Globus pallidus (tissue), 1 donor: ENCODE results near the gene SNF8.

Experiments
- DNase-seq: peaks from one replicate; pipeline ENCODE4 v3.0.0-alpha.2; 2015; ENCODE audit warnings: low spot score

Gene SNF8

GRCh38 chr17:48928876-48929811 lies 15.5 kb downstream of the SNF8 start:
- no peak for DNase-seq

DNA sequence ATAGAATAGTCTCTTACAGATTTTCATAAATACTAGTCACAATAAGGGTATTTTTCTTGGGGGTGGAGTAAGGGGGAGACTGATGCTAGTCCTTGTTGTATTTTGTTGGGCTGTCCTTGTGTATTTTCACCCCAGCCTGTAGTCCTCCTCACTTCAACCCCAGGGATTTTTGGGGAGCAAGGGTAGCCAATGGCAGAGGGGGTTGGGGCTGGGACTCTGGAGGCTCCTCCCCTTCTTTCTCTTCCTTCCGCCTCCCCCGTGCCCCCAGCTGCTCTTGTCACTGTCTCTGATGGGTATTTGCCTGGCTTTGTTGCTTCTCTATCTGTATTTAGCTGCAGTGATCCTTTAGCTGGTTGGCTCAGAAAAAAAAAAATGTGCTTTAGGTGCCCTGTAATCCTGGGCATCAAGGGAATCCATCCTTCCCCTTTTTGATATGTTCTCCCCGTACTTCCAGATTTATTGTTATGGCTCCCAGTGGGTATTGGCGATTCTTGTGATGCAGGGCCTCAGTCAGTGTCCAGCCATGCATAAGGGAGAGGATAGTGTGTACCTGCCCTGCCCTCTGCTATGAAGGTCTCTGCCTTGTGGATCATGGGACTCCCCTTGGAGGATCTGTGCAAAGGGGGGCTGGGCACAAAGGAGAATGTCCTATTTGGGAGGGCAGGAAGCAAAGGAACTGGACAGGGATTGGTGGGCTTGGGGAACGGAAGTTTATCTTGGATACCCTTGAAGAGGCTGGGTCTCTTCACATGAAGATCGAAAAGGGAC lies 16.5 kb downstream of the SNF8 start:
- no peak for DNase-seq

GRCh38 chr17:48925991-48926342 lies 18.7 kb downstream of the SNF8 start:
- DNase-seq: no peak

DNA sequence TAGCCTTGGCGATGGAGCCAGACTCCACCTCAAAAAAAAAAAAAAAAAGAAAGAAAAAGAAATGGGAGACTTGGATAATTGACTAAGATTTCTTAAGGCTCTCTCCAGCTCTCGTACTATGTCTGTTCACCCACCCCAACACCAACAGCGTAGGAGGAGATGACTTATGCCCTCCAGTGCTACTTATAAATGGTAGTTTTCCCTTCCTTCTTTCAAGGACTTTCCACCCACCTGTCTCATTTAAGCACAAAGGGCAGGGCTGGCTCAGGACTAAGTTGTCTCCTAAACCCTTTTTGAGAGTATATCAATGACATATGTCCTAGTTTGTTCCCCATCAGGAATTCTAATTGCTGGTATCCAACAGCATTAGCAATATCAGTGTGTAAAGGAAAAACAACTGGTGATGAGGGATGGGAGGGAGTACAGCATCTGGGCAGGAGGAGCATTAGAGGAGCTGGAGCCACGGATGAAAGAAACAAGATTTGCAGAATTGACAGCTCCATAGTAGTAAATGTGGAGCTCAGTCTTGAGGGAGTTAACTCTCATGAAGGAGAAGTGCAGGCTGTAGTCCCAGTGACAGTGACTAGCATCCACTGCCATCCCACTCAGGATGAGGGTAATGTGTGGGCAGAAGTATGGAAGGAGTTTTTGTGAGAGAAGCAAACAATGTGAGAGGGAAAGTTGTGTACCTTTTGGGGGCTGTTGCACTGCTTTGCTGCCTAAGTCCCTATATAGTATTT lies 19.2 kb downstream of the SNF8 start:
- no peak for DNase-seq

DNA sequence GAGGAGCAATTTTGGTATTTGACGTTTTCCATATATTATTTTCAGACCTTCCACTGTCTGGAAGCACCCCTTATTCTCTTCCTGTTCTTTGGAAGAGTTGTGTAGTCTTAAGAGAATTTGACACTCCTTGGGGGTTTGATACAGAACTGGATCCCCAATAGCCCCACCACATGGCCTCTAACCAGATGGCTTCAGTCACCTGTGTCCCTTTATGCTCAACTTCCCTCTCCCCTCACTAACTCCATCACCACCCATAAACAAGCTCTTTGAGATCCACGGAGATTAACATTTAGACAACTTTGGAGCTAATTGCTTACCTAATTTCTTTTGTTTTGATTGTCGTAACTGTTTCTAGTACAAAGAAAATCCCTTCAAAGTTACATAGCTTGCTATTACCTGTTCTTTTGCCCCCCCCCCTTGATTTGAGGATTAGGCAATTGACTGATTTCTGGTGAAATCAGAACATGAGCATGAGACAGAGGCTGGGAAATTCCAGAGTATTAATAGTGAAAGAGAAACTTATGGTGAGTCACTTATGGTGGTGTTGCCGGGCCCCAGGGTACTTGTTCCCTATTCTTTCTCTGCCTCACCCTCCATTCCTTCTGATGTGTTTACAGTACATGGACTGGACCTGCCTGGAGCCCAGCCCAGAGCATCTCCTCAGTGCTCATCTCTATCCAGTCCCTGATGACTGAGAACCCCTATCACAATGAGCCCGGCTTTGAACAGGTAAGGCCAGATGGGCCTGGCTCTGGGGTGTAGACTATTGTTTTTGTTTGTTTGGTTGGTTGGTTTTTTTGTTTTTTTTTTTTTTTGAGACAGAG lies 29.0 kb downstream of the SNF8 start:
- no peak for DNase-seq

DNA sequence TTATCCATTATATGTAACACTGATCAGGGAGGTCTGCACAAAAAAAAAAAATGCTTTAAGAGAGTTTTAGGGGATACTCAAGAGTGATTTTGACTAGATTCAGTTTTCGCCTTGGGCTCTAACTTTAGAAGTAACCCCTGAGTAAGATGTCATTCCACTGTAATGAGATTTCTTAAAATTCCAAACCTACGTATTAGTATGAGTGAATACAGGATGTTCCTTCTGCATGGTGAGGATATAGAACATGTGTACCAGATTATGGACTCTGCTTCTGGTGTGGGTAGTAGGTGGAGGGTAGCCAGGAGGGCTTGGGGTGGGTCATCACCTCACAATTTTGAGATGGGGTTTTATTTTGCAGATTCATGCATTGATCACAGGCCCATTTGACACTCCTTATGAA lies 32.2 kb downstream of the SNF8 start:
- no peak for DNase-seq

DNA sequence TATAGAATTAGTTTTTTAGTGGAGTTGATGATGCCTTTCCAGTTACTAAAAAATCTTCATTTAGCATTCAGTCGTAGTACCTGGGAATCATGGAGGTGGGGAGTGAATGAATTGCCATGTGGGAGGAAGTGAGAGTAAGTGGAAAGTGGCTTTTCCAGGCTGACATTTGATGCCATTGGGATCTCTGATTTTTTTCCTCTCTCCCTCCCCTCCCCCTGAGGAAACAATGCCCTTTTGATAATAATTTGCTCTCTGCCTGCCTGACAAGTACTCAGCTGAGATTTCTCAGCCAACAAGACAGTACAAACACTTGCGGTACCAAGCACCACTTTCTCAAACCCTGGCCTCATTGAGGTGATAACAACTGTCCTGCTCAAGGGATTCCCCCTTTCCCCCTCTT lies 34.3 kb downstream of the SNF8 start:
- DNase-seq: peak; percentile 90

GRCh38 chr17:48909783-48910182 lies 34.9 kb downstream of the SNF8 start:
- no peak for DNase-seq

DNA sequence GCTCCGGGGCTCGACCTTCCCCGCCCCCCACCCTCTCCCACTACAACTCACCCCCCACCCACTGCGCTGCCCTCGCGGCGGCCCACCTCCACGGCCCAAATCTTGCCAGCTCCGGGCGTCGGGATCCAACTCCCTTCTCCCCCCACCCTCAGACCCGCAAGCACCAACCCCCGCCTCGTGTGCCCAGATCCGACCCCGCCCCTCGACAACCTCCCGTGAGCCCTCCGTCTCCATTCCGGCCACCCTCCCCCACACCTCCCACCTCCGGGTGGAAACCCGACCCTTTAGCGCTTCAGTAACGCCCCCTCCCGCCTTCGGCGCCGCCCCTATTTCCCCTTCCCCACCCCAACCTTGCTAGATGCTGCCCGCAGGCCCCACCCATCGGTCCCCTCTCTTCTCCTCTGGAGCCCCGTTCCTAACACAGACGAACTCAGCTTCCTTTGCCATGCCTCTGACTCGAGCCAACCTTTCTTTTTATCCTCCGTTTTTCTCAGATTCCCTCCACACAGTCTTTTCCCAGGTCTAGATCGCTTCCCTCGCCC lies 35.7 kb downstream of the SNF8 start:
- DNase-seq: peak; percentile 55

GRCh38 chr17:48908047-48908843 lies 36.4 kb downstream of the SNF8 start, which contains the start of gene UBE2Z:
Gene UBE2Z (plus strand): TSS chr17:48908407. CDS start chr17:48908504, 97 bp downstream.
- peak; percentile 98 for DNase-seq

DNA sequence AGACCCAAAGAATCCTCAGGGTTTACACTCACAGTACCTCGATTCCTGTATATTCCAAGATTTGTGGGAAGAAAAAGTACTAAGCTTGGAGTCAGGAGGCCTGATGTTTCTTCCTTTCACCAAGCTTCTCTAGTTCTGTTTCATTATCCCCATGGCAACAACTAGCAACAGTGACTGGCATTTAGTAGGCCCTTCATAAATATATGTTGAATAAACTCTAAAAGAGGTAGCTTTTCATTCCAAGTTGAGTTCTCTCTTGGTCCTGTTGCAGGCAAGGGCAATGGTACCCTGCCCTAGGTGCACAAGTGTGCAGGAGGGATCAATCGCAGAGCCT lies 37.0 kb downstream of the SNF8 start:
- no peak for DNase-seq

DNA sequence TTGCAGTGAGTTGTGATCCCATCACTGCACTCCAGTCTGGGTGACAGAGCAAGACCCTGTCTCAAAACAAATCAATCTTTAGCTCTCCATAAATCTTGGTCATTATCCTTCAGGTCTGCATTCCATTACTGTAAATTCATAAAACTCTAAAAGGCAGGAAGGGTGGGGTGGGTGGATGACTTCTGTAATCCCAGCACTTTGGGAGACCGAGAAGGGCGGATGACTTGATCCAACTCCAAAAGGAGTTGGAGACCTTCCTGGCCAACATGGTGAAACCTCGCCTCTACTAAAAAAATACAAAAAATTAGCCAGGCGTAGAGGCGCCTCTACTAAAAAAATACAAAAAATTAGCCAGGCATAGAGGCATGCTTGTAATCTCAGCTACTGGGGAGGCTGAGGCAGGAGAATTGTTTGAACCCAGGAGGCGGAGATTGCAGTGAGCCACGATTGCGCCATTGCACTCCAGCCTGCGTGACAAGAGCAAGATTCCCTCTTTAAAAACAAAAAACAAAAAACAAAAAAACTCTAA lies 38.6 kb downstream of the SNF8 start:
- DNase-seq: no peak

DNA sequence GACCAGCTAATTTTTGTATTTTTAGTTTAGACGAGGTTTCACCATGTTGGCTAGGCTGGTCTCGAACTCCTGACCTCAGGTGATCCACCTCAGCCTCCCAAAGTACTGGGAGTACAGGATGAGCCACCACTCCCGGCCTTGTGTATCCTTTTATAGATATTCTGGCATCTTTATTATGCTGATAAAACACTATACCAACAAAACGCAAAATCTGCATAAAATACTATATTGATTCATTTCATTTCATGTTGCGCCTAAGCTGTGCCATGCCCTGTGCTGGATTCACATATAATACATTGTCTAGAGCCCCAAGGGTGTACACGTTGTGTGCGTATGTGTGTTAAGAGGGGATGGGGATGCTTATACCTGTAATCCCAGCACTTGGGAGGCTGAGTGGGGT lies 40.2 kb downstream of the SNF8 start:
- no peak for DNase-seq

DNA sequence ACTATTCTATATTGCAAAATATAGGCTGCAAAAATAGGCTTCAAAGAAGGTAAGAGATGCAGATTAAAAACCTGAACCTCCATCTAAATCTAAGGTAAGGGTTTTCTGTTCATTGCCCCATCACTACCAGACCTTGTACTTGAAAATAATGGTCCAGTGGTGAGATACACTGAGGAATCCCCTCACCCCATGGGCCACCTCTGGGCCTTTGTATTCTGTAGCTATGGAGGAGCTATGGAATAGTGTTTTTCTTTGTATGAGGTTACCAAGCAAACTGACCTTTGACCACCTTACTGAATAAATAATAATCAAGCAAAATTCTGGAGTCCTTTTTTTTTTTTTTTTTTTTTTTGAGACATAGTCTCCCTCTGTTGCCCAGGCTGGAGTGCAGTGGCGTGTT lies 41.2 kb downstream of the SNF8 start:
- DNase-seq: no peak

- DNase-seq: no peak
These were observed 43.4 kb downstream of the SNF8 start for GRCh38 chr17:48901241-48901640.

- no peak for DNase-seq
These were observed 49.8 kb downstream of the SNF8 start for GRCh38 chr17:48894886-48895285.

GRCh38 chr17:48893646-48894508 lies 50.8 kb downstream of the SNF8 start:
- DNase-seq: no peak

DNA sequence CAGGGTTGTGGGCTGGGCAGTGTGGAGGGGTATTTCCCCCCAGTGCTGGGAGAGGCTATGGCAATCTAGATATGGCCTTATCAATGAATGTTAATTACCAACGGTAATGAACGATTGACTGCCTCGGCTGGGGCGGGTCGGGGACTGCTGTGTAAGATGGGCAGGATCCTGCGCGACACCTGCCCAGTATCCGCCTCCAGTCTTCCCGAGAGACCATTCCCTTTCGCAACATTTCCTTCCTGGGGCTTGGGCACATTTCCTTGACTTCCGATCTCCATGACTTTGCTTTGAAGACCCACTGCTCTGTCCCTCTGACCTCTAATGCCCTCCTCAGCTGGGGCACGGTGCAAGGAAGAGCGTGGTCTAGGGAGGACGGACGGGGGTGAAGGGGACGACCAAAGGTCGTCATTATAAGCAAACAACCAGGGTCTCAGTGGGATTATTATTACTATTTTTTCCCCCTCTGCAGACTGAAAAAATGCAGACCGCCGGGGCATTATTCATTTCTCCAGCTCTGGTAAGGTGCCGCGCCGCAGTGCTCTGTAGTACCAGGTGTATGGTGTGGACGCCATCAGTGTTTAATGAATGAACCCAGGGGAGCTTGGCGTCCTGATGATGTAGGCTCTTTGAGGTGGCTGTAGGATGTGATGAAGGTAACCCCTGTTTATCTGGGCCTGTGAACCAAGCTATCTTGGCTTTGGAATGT lies 51.5 kb downstream of the SNF8 start:
- DNase-seq: no peak

DNA sequence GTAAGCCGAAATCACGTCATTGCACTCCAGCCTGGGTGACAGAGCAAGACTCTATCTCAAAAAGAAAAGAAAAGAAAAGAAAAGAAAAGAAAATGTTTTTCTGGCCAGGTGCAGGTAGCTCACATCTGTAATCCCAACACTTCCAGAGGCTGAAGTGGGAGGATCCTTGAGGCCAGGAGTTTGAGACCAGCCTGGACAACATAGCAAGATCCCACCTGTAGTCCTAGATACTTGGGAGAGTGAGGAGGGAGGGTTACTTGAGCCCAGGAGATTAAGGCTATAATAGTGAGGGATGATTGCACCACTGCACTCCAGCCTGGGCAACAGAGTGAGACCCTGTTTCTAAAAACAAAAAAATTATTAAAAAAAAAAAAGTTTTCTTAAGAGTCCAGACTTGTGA lies 54.6 kb downstream of the SNF8 start:
- no peak for DNase-seq
